ENCODE data around the gene IL13RA2.

Gene IL13RA2

GRCh38 chrX:114997779-114998178, 19.6 kb downstream of the IL13RA2 start:
- no peak for DNase-seq

DNA sequence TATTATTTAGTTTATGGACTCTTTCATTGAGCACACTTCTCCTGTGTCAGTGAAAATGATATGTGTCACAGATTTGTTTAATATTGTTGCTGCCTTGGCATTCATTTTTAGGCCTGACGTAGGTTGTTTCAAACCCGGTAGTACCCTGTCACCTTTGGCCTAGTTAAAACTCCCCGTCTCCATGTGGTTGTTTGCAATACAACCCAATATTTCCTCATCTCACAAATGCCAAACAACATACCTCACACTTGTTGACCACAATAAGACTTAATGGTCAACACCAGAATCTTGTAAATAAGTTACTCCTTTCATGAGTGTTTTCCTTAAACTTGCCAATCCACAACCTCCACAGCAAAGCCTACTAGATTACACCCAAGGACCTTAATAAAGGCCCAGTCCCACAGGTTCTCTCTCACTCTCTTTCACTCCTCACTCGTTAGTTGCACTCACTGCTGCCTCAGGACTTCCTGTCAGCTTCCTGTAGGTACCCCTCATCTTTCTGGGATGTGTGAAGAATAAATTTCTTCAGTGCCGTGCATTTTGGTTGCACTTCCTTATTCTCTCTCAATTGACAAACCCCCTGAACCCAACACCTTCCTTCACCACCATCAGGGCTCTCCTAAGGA, 31.3 kb downstream of the IL13RA2 start:
- DNase-seq, result no peak

- DNase-seq, result no peak
These were observed 41.1 kb downstream of the IL13RA2 start for GRCh38 chrX:114976292-114976691.

DNA sequence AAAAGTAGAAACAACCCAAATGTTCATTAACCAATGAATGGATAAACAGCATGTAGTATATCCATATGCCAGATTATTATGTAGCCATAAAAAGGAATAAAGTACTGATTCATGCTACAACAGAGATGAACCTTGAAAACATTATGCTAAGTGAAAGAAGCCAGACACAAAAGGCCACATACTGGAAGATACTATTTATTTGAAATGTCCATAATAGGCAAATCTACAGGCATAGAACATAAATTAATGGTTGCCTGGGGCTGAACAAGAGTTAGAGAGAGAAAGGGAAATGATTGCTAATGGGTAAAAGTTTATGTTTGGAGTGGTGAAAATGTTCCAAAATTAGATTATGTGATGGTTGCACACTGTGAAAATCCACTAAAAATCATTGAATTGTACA, 44.4 kb downstream of the IL13RA2 start:
- DNase-seq, result no peak

DNA sequence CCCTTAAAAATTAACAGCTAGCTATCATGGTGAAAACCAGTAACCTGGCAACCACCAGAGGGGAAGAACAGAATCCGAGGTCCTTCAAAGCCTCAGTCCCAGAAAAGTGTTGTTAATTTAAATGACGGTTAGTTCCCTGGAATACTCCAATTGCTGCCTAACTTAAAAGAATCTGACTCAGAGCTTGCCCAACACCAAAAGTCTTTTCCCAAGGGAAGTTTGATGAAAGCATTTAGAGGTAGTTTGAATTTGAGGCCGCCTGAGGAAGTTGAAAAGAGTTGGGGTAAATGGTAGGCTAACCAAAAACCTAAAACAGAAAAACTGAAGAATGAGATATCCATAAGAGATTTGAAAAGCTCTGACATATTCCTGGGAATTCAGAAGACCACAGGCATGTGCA, 46.6 kb downstream of the IL13RA2 start:
- no peak for DNase-seq

DNA sequence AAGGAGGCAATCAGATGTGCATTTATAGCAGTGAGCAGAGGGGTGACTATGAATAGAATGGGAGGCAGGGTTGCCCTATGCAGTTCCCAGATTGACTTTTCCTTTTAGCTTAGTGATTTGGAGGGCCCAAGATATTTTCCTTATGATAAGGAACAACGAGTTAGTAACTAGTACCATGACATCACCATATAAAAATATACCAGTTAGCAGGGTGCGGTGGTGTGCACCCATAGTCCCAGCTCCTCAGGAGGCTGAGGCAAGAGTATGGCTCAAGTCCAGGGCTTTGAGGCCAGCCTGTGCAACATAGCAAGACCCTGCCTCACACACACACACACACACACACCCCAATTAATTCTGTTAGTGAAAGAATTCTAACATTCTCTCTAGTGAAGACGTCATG, 53.0 kb downstream of the IL13RA2 start:
- no peak for DNase-seq

DNA sequence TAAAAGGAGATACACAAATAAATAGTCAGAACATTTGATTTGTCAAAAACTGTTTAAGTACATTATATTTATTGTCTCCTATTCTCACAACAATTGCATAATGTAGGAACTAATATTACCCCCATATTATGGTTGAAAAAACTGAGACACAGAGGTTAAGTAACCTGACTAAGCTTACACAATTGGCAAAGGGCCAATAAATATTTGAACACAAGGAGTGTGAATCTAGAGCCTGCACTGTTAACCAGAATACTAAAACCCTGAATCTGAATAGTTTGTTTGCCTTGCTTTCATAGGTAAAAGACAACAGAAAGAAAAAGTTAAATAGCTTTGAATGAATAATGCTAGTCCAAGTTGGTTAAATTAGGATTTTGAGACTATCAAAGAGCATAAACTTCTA, 55.2 kb downstream of the IL13RA2 start:
- no peak for DNase-seq

GRCh38 chrX:114959729-114960128, 57.7 kb downstream of the IL13RA2 start:
- DNase-seq, result no peak

Data from nucleus accumbens (tissue), 56 donors.